GM12865 (cell line): ENCODE results near the gene DCXR.

ENCODE experiments used
- DNase-seq: peaks from one replicate; pipeline ENCODE4 v3.0.0; 2010; ENCODE audit warnings: low read depth
- H3K4me3 ChIP-seq: 2 replicates; pipeline ENCODE4 v1.5.1; 2011; ENCODE audit warnings: mild to moderate bottlenecking, low read depth, low read length, control low read depth
- TF ChIP-seq, protein P1 (sequence below): IDR thresholded peaks from 2 replicates; pipeline ENCODE4 v1.5.1; 2011; ENCODE audit warnings: low read length, control low read depth, low read depth, inconsistent platforms; ENCODE audit not compliant: insufficient read depth; ENCODE audit errors: missing control alignments

The DCXR gene

DNA sequence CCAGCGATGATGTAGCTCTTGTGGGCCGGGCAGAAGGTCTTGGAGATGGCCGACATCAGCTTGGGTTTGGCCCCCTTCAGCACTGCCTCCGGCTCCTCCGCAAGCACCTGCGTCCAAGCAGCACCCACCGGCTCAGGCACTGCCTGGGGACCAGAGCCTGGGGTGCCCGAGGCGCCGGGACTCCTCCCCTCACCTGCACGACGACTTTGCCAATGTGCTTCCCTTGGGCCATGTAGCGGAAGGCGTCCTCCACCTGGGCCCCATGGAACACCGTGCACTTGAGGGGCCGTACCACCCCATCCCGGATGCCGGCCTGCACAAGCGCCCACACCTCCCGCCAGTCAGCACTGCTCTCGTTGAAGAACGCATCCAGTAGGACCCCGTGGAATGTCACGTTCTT is 45.5 kb upstream of the DCXR start:
- no peak for DNase-seq
- TF ChIP-seq, protein P1, sequence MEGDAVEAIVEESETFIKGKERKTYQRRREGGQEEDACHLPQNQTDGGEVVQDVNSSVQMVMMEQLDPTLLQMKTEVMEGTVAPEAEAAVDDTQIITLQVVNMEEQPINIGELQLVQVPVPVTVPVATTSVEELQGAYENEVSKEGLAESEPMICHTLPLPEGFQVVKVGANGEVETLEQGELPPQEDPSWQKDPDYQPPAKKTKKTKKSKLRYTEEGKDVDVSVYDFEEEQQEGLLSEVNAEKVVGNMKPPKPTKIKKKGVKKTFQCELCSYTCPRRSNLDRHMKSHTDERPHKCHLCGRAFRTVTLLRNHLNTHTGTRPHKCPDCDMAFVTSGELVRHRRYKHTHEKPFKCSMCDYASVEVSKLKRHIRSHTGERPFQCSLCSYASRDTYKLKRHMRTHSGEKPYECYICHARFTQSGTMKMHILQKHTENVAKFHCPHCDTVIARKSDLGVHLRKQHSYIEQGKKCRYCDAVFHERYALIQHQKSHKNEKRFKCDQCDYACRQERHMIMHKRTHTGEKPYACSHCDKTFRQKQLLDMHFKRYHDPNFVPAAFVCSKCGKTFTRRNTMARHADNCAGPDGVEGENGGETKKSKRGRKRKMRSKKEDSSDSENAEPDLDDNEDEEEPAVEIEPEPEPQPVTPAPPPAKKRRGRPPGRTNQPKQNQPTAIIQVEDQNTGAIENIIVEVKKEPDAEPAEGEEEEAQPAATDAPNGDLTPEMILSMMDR = no peak
- H3K4me3 ChIP-seq = no peak overlapping the region

DNA sequence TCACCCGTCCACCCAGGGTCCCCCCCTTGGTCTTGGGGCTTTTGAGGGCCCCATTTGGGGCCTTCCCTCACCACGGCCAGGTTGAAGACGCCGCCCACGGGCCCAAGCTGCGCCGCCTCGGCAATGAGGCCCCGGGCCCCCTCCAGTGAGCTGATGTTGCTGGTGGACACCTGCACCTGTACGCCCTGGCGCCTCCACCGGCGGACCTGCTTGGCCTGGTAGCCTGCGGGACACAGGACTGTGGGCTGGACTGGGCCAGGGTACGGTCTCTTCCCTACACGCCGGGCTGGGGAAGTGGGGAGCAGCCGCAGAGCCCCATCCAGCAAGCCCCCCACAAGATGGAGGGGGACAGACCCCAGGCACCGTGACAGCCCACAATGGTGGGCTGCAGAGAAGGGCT is 45.0 kb upstream of the DCXR start:
- TF ChIP-seq, protein P1 = no peak
- DNase-seq = no peak
- no peak overlapping the region for H3K4me3 ChIP-seq

DNA sequence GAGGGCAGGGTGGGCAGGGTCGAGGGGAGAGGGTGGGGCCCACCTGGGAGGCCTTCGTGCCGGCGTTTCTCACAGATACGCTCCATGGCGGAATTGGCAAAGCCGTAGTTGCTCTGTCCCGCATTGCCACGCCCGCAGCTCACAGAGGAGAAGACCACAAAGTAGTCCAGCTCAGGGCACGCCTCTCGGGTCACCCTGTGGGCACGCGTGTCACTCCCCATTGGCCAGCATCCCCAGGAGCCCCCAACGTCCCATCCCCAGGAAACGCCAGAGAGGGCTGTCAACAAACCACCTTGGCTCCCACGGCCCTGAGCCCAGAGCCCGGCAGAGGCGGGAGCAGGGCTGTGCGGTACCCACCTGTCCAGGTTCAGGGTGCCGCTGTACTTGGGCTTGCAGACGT is 44.5 kb upstream of the DCXR start:
- DNase-seq = no peak
- TF ChIP-seq, protein P1 = no peak
- no peak overlapping the region for H3K4me3 ChIP-seq

DNA sequence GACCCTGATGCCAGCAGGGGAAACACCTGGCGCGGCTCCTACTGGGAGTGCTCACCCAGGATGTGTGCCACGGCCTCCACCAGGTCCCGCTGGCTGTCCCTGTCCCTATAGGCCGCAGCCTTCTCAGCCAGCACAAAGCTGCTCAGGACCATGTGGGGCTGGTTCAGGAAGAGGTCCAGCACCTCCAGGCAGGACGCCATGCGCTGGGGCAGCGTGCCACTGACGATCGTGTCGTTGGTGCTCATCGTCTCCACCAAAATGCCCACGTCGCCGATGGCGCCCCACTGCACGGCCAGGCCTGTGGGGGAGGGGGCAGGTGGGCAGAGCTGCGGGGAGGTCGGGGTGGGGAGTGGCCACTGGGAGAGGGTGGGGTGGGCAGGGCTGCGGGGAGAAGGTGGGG is 44.0 kb upstream of the DCXR start:
- TF ChIP-seq, protein P1 = no peak

DNA sequence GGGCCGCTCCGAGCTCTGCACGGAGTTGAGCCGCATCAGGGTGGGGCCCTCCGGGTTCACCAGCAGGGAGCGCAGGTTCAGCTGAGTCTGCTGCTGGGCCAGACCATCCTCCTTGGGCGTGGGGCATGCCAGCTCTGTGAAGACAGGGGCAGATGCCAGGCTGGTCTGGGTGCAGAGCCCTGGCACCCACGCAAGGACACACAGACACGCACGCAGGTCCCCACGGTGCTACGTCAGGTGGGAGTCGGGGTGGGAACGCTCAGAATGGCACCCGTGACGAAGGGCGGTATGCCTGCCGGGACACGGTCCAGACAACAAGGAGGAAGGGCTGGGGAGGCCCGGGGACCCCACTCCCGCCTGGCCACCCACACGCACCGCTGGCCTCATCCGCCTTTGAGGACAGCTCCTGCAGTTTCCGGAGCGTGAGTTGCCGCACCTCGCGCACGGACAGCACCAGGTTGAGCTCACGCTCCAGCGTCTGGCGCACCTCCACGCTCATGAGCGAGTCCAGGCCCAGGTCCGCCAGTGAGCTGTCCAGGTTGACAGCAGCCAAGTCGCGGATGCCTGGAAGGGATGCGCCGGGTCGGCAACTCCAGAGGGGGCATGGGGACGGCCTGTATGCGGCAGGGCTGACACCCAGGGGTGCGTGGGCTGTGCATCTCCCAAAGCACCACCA is 43.4 kb upstream of the DCXR start:
- no peak for DNase-seq
- no peak overlapping the region for H3K4me3 ChIP-seq
- TF ChIP-seq, protein P1 = no peak

More for the DNA sequence above, 44.0 kb upstream of the DCXR start:
- no peak for DNase-seq
- H3K4me3 ChIP-seq = no peak overlapping the region

DNA sequence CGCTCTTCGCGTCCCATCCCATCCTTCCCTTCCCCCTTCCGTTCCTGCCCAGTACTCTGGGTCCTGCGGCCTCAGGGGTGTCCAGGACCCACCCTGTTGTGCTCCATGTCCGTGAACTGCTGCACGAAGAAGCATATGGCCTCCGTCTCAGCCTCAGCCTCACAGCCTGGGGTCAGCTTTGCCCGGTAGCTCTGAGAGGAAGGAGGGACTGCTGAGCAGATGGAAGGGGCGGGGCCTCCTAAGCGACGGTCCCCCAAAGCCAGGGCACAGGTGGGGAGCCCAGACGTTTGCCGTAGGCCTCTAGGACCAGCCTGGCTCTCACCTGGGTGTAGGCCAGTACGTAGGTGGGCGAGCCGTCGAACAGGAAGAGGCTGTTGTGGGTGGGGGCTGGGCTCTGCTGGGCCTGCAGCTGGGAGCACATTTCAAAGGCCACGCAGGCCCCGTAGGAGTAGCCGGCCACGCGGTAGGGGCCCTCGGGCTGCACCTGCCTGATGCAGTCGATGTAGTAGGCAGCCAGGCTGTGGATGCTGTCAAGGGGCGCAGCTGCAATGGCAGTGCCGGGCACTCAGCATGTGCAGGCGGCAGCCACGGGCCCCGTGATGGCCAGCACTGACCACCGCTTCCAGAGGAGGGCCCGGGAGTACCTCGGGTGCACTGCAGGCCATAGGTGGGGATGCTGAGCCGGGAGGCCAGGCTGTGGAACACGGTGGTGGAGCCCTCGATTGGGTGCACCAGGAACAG is 42.7 kb upstream of the DCXR start:
- no peak for DNase-seq
- no peak overlapping the region for H3K4me3 ChIP-seq
- TF ChIP-seq, protein P1 = no peak

DNA sequence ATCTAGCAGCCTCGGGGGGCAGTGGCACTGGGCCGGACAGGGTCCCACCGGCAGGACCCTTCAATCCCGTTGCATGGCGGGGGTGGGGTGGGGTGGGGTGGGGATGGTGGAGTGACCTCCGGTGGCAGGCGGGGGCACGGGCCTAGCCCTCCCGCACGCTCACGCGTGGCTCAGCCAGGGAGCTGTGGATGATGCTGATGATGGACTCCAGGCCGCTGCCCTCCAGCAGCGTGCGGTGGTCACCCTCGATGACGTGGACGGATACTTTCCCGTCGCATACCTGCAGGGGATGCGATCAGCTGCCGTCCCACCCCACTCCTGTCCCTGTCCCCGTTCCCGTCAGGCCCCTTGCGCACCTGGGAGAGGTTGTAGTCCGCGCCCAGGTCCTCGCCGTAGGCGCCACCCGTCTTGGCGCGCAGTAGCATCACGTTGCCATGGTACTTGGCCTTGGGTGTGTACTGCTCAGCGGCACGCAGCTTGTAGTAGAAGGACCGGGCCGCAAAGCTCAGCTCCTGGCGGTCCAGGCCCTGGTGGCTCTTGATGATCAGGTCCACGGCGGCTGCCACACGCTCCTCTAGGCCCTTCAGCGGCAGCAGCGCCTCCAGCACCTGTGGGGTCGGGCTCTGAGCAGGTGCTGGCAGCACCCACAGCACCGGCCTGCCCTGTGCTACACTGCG is 41.6 kb upstream of the DCXR start:
- H3K4me3 ChIP-seq = no peak overlapping the region
- DNase-seq = no peak
- TF ChIP-seq, protein P1 = no peak
